NCI-H69 (cell line): Measurements from ENCODE around the gene BCAS3.

Experiments used
- DNase-seq: peaks from one replicate; lab custom pipeline; 2025; lab: John Stamatoyannopoulos, UW

The BCAS3 gene

GRCh38 chr17:61409301-61410112, 731.9 kb downstream of the BCAS3 start:
- peak; percentile 86 for DNase-seq

- peak; percentile 89 for DNase-seq
Measured at GRCh38 chr17:61410141-61411010, 732.7 kb downstream of the BCAS3 start.

- no peak for DNase-seq
Measured at GRCh38 chr17:61411011-61411260, 733.3 kb downstream of the BCAS3 start.

GRCh38 chr17:61411261-61412142, 733.9 kb downstream of the BCAS3 start:
- DNase-seq, result peak; percentile 94

GRCh38 chr17:61412143-61412859, 734.6 kb downstream of the BCAS3 start:
- DNase-seq, result peak; percentile 98

- peak; percentile 84 for DNase-seq
Measured at GRCh38 chr17:61412860-61413660, 735.4 kb downstream of the BCAS3 start.

GRCh38 chr17:61413661-61414126, 736.0 kb downstream of the BCAS3 start:
- no peak for DNase-seq

GRCh38 chr17:61414141-61414935, 736.7 kb downstream of the BCAS3 start:
- peak; percentile 33 for DNase-seq

GRCh38 chr17:61414936-61415251, 737.2 kb downstream of the BCAS3 start:
- DNase-seq, result no peak

GRCh38 chr17:61415374-61416210, 737.9 kb downstream of the BCAS3 start:
- peak; percentile 41 for DNase-seq

- no peak for DNase-seq
Measured at GRCh38 chr17:61416211-61416539, 738.5 kb downstream of the BCAS3 start.

- DNase-seq, result peak; percentile 88
Measured at GRCh38 chr17:61416540-61417363, 739.1 kb downstream of the BCAS3 start.

- DNase-seq, result no peak
Measured at GRCh38 chr17:61418449-61418848, 740.8 kb downstream of the BCAS3 start.

- no peak for DNase-seq
Measured at GRCh38 chr17:61419496-61420046, 741.9 kb downstream of the BCAS3 start.

GRCh38 chr17:61420052-61420451, 742.4 kb downstream of the BCAS3 start:
- DNase-seq, result no peak

- DNase-seq, result peak; percentile 42
Measured at GRCh38 chr17:61420745-61421398, 743.2 kb downstream of the BCAS3 start.

GRCh38 chr17:61421460-61421859, 743.8 kb downstream of the BCAS3 start:
- DNase-seq, result no peak
